GM19468 (cell line): ENCODE results near the gene DCDC2.
"Not testable (repeated sequence)": the region's sequence is repeated elsewhere in the genome, so short reads cannot be mapped to it uniquely, and the experiment has no call there.

Experiments
- ATAC-seq: cut with Tn5 transposase; IDR thresholded peaks from one replicate; pipeline ENCODE4 v1.9.1; 2021; ENCODE audit warnings: mild to moderate bottlenecking, moderate library complexity, moderate number of reproducible peaks; ENCODE audit not compliant: unreplicated experiment; ENCODE audit errors: extremely low read depth

The DCDC2 gene

DNA sequence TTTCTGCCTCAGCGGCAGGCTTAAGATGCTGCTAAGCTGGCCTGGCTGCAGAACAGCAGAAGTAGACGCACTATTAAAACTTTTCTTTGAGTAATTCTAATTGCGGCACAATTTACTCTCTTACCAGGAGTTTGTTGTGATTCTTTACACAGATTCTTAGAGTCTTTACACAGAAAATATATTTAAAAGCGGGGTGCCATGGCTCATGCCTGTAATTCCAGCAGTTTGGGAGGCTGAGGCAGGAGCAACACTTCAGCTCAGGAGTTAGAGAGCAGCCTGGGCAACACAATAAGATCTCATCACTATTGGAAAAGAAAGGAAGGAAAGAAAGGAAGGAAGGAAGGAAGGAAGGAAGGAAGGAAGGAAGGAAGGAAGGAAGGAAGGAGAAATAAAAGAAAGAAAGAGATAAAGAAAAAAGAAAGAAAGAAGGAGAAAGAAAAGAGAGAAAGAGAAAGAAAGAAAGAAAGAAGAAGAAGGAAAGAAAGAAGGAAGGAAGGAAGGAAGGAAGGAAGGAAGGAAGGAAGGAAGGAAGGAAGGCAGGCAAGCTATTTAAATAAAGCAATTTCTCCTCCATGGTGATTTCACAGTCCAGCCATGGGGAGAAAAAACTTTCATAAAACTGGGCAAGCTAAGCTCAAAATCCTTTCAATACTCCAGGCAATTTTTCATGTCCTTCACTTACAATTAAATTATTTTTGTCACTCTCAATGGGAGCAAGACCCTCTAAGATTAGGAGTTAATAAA, 23.8 kb upstream of the DCDC2 start:
- ATAC-seq: no peak

DNA sequence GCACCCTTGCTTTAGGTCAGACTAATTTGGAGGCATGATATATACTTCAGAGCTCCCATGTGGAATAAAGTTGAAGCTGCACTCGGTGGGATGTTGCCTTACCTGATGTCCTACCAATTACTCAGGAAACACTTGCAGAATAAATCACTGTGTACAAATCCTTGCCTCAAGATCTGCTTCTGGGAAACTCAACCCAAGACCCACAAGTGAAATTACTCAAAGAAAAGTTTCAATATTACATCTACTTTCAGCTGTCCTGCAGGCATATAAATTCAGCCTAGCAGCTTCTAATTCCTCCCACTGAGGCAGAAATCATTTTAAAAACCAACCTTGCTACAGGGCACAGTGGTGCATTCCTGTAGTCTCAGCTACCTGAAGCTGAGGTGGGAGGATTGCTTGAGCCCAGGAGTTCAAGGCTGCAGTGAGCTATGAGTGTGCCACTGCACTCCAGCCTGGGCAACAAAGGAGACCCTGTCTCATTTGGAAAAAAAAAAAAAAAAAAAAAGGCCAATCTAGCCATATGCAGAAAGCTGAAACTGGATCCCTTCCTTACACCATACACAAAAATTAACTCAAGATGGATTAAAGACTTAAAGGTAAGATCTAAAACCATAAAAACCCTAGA, 20.7 kb upstream of the DCDC2 start:
- ATAC-seq: no peak

DNA sequence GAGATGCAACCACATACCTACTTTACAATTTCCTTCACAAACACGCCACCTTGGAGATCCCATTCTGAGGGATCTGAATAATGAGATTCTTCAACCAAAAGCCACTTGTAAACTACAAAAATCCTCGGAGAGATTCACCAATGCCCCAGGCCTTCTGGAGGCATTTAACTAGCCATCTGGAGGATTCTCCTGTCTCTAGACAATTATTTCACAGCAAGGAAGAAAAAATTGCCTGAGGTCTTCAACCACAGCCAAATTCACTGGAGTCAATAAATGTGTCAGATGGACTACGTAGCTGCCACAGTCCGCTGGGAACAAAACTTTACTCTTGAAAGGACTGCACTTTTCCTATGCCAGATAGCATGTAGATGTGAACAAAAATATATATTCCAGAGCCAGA, 19.0 kb upstream of the DCDC2 start:
- ATAC-seq: no peak

DNA sequence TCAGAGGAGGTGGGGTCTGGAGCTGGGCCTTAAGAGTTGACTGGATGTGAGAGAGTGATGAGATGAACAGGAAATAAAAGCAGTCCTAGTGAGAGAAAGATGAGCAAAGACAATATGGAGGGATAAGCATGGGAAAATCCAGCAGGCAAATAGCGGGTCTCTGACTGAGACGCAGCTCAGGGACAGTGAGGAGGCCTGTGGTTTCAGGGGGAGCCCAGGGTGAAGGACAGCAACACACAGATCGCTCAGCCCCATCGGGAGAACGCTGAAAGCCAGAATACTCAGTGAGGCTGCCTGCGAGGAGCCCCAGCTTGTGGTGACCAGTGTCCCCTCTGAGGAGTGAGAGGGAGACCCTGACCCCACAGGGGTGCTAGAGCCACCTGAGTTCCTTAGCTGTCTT, 16.8 kb upstream of the DCDC2 start:
- ATAC-seq: no peak

DNA sequence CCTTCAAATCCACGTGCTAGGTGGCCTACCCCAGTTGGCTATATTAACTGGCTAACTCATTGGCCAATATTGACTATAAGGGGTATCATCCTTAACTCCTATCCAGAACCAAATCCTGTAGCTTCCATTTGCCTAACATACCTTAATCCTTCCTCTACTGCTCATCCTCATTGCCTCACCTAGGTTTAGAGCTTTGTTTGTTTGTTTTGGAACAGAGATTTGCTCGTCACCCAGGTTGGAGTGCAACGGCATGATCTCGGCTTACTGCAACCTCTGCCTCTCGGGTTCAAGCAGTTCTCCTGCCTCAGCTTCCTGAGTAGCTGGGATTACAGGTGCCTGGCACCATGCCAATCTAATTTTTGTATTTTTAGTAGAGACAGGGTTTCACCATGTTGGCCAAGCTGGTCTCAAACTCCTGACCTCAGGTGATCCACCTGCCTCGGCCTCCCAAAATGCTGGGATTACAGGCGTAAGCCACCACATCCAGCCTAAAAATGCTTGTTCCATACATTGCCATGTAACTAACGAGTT, 7.3 kb upstream of the DCDC2 start:
- not testable (repeated sequence) for ATAC-seq

DNA sequence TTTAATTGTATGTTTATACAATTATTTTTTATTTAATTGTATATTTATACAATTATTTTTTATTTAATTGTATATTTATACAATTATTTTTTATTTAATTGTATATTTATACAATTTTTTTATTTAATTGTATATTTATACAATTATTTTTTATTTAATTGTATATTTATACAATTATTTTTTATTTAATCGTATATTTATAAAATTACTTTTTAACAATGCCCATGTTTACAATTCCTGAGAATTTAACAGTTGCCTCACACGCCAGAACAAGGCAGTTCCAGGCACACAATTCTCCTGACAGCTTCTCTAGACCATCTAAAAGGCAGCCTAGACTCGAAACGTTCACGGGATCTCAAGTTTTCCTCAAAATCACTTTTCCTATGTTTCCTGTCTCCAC, 4.5 kb upstream of the DCDC2 start:
- not testable (repeated sequence) for ATAC-seq

DNA sequence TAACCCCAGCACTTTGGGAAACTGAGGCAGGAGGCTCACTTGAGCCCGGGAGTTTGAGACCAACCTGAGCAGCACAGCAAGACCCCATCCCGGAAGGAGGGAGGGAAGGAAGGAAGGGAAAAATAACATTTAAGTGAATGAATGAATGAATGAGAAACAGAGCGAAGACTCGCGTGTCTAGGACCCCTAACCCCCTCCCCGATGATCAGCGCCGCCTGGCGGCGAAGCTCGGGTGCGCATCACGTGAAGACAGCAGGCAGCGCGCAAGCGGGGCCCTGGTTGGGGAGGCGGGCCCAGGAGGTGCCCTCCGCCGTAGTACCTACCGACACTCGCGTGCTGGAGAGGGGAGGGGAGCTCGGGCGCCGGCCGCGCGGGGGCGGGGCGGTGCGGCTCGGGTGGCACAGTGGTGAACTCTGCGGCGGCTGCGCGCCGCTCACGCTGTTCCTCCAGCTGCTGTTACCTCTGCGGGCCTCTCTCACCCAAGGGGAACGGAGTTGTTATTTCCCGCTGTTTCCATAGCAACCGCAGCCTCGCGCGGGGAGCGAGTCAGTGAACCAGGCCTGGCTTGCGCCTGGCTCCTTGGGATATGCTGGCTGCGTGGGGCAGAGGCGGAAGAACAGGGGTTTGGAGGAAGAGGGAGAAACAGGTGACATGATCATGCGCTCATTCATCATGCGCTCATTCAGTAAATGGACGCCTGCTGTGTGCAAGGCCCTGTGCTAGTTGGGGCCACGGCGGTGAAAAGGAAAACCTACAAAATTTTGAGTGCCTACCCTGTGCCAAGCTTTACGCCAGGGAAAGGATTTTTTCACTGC, 2.0 kb upstream of the DCDC2 start:
- peak; percentile 95 for ATAC-seq

DNA sequence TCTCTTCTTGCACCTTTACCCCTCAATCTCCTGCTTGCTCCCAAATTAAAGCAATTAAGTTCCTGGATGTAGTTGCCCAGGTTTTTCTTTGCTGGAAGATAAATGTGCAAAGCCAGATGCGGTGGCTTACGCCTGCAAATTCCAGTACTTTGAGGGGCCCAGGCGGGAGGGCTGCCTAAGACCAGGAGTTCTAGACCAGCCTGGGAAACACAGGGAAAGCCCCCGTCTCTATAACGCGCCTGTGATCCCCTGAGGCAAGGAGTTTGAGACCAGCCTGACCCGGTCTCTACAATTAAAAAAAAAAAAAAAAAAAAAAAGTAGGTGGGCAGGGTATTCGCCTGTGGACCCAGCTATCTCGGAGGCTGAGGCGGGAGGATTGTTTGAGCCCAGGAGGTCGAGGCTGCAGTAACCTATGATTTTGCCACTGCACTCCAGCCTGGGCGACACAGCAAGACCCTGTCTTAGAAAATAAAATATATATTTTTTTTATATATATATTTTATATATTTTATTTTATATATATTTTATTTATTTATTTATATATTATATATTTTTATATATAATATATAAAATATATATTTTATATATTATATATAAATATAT, 461 bp upstream of the DCDC2 start:
- ATAC-seq: no peak

DNA sequence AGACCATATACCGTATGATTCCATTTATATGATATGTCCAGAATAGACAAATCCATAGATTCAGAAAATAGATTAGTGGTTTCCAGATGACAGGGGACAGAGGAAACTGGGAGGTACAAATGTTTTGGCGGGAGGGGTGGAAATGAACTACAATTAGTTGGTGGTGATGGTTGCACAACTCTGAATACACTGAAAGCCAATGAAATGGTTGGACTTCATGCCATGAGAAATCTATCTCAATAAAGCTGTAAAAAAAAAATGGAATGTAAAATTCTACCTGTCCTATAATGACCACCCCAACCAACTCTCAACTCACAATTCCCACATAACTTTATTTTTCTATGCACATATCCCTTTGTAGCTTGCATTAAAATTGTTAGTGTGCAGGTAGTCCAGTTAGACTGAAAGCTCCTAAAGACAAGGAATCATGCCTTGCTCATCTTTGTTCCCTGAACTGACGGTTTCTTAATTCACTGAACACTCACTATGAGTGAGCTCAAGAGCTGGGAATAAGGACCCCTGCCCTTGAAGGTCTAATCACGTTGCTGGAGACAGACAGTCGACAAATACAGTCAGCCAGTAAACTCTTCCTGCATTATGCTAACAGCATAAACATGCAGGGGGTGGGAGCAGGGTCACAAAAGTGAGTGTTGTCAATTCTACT, 1.4 kb downstream of the DCDC2 start:
- no peak for ATAC-seq

DNA sequence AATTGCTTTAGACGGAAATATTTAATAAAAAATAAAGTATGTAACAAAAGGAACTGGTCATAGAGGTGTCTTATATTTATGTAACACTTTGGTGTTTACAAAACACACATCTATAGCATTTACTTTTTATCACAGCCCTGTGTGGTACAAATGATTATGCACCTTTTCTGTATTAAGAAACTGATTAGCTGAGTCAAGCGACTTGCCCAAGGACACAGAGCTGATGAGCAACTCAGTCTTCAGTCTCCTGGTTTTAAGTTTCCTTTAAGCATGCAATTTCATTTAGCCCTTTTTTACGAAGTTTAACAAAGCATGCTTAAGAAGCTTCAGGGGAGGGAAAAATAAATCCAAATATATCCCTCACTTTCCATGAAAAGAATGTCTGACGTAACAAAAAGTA, 2.5 kb downstream of the DCDC2 start:
- no peak for ATAC-seq

DNA sequence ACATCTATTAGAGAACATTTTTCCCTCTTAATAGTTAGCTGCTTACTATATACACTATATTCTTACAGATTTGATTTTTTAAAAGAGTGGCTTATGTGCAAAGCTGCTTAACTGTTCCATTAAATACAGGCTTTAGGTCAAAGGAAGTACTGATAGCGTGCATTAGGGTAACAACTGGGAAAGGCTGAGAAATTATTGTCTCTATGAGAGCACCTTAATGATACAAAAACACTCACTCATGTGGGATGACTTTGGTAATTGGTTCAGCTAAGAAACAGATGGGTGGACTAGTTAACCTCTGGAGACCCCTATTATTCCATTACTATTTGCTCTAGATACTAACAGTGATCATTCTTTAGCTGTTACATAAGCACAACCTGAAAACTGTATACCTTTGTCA, 4.0 kb downstream of the DCDC2 start:
- ATAC-seq: no peak

DNA sequence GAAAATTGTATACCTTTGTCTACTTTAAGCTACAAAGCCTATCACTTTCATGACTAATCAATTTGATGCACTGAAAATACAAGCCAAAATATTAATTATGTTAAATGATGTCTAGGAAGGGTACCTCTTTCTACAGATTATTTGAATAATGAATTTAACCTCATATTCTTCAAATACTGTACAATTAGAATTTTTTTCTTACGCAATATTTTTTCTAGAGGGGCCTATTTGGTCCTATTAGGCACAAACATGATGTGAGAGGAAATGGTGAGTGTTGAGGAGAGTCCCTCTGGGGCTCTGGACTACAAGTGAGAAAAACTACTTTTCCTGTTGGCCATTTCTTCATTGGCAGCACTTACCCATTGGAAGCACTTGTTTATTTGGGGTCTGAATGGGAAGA, 5.4 kb downstream of the DCDC2 start:
- no peak for ATAC-seq

DNA sequence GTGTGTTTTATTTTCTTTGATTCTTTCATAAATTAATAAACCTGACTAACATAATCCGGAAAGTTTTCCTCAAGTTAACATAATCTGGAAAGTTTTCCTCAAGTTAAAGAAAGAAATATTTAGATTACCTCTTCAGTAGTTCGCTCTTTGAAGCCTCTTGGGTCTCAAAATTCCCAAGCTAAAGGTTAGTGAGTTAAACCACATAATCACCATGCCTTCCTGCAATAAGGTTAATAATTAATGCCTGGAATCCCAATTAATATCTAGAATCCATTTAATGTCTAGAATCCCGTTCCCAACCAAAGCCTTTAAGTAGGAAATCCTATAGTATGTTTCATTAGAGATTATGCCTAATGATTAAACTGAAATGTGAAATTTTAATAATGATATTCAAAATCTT, 12.9 kb downstream of the DCDC2 start:
- no peak for ATAC-seq

DNA sequence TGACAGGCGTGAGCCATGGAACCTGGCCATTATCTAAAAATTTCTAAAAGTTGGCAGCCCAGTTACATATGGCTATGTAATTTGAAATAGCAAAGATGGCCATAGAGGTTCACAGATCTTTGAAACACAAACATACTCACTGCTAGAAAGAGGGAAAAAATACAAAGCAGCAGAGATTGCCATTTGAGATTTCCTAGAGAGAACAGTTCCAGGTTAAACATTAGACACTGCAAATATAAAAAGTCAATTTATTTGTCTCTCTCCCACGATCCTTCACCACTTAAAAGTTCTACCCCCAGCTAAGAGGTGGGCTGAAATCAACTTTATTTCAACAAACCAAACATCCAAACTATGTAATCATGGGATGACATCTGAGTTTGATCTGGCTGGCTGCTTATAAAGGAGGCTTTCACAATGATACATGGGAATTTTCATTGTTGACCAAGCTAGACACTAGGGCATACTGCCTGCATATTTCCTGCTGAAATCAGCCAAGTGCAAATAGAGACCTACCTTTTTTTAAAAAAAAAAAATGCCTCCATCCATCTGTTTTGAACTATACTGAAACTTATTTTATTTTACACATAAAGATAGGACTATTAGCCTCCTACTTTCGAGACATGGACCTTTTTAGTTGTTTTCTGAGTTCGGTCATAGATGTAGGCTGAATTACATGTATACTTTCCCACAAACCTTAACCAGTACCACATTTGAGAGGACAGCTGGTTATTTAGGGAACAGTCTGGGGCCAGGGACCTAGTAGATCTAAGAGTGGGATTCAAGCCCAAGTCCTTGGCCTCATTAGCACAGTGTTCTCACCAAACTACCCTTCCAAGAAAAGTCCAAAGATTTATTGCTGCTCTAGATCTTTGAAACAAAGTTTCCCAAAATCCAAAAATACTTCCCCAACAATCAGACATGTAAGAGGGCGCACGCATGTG, 16.6 kb downstream of the DCDC2 start:
- ATAC-seq: no peak

DNA sequence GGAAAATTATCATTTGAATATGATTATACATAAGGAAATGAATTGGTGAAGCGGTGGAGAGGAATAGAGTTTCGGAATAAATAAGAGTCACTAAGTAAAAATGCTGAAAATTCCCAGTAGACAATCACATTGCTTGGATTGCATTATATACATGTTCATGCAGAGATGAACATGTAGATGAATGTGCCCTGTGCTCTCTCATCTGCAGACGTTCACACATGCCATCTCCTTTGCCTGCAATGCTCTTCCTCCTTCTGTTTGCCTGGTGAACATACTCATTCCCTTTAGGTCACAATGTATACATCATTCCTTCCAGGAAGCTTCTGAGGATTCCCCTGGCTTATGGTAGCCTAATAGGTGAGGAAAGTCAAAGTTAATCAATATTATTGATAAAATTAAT, 17.9 kb downstream of the DCDC2 start:
- ATAC-seq: no peak

DNA sequence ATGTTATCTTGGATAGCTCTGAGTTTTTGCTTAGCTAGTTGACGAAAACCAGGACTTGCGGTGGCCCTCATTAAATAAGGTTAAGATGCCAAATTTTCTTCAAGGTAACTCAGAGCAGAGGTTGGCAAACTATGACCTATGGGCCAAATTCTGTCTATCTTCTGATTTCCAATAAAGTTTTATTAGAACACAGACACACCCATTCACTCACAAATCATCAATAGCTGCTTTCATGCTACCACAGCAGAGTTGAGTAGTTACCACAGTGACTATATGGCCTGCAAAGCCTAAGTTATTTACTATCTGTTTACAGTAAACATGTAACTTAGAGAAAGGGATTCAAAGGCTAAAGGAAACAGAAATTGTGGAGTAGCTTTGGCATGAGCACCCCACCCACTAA, 23.6 kb downstream of the DCDC2 start:
- ATAC-seq: no peak

DNA sequence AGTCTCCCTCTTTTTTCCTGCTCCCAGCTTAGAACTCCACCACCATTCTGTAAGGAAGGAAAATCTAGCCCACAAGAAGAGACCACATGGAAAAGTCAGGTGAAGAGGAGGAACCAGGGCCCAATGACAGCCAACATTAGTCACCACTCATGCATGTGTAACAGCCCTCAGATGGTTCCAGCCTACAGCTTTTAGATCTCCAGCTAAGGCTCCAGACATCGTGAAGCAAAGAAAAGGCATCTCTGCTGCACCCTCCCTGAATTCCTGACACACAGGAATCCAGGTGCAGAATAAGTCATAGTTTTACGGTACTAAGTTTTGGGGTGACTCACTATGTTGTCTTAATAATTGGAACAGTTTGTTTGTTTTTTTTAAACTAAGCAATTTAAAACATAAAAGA, 25.5 kb downstream of the DCDC2 start:
- ATAC-seq: no peak

DNA sequence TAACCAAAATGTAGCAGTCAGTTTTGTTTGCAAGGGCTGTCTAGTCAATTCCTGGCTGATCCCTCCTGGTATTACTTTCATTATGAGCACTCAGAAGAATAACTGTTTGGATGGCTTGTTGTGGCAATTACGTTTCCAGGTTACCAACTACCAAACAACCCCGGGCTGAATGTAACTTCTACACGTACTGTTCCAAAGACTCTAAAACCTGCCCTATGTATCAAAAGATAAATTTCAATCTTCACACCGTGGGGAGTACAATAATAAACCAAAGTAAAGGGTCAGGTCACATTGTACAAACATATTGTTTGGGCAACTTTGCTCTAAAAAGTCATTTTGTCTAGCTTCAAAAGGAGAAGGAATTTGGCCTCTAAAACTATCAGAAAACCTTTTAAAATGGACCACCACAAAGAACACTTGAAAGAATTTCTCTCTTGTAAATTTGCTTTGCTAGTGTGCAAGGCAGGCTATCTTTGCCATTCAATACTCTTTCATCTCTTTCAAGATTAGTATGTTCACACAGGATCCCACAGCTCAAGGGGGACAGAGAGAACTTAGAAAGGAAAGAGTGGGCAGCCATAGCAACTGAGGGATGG, 27.6 kb downstream of the DCDC2 start:
- no peak for ATAC-seq

DNA sequence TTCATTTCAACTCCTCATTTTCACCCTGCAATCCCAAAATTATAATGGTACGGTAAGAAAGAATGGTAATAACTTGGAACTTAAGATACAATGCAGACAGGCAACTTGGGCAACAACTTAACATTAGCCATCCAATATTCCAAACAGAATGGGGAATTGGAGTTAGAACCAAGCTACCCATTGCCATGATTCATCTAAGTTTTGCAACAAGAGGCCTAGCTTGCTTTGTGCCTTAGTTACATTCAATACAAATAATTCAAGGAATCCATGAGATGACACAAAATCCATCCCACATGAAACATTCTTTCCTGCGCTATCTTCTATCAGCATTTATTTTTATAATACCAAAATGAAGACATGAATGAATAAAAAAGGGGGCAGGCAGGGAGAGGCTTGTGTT, 28.4 kb downstream of the DCDC2 start:
- ATAC-seq: no peak
